Adipocyte (in vitro differentiated cells): Measurements from ENCODE around the gene LRMDA.
"Not testable (repeated sequence)": the region's sequence is repeated elsewhere in the genome, so short reads cannot be mapped to it uniquely, and the experiment has no call there.

Experiments
- DNase-seq: peaks from one replicate; pipeline ENCODE4 v3.0.0-alpha.2; 2015; ENCODE audit warnings: low read depth
- H3K27me3 ChIP-seq: replicated peaks from 2 replicates; pipeline ENCODE4 v1.7.0; 2013; ENCODE audit warnings: mild to moderate bottlenecking, low read length, moderate library complexity; ENCODE audit not compliant: control insufficient read depth, insufficient read depth
- H3K36me3 ChIP-seq: 2 replicates; pipeline ENCODE4 v1.7.0; 2013; ENCODE audit warnings: low read length, mild to moderate bottlenecking, moderate library complexity; ENCODE audit not compliant: control insufficient read depth, insufficient read depth, severe bottlenecking
- H3K4me1 ChIP-seq: 2 replicates; pipeline ENCODE4 v1.7.0; 2013; ENCODE audit warnings: mild to moderate bottlenecking, low read length, moderate library complexity; ENCODE audit not compliant: control insufficient read depth, insufficient read depth
- H3K4me3 ChIP-seq: 2 replicates; pipeline ENCODE4 v1.7.0; 2013; ENCODE audit warnings: mild to moderate bottlenecking, low read length, moderate library complexity
- H3K9ac ChIP-seq: 2 replicates; pipeline ENCODE4 v1.7.0; 2013; ENCODE audit warnings: mild to moderate bottlenecking, low read length, moderate library complexity
- H3K9me3 ChIP-seq: 2 replicates; pipeline ENCODE4 v1.7.0; 2013; ENCODE audit warnings: mild to moderate bottlenecking, low read length, moderate library complexity; ENCODE audit not compliant: control insufficient read depth

LRMDA gene

GRCh38 chr10:75514830-75515229, 83.4 kb downstream of the LRMDA start:
- H3K4me1 ChIP-seq = peaks cover 12% of the 10 kb centered on the region
- H3K4me3 ChIP-seq = no peak overlapping the region
- no peak for DNase-seq
- H3K9me3 ChIP-seq = no peaks in the 10 kb centered on the region
- H3K9ac ChIP-seq = no peak overlapping the region
- no peaks in the 10 kb centered on the region for H3K36me3 ChIP-seq
- no peaks in the 10 kb centered on the region for H3K27me3 ChIP-seq

- H3K9me3 ChIP-seq, H3K27me3 ChIP-seq, H3K4me1 ChIP-seq, DNase-seq, H3K9ac ChIP-seq, H3K4me3 ChIP-seq, H3K36me3 ChIP-seq: not testable (repeated sequence)
Measured at GRCh38 chr10:75516154-75516553, 84.7 kb downstream of the LRMDA start.

- H3K36me3 ChIP-seq, H3K4me1 ChIP-seq, H3K9me3 ChIP-seq, H3K4me3 ChIP-seq, H3K27me3 ChIP-seq, H3K9ac ChIP-seq, DNase-seq: not testable (repeated sequence)
Measured at GRCh38 chr10:75519213-75519612, 87.8 kb downstream of the LRMDA start.

- H3K27me3 ChIP-seq, H3K9me3 ChIP-seq, H3K4me3 ChIP-seq, H3K4me1 ChIP-seq, H3K36me3 ChIP-seq, DNase-seq, H3K9ac ChIP-seq: not testable (repeated sequence)
Measured at GRCh38 chr10:75521194-75521829, 89.9 kb downstream of the LRMDA start.

- no peak for DNase-seq
- Histone ChIP-seq H3K4me3 (no peak overlapping the region), H3K9ac (no peak overlapping the region), H3K36me3 (no peaks in the 10 kb centered on the region), H3K9me3 (peaks cover 7% of the 10 kb centered on the region), H3K4me1 (no peaks in the 10 kb centered on the region), H3K27me3 (no peaks in the 10 kb centered on the region)
Measured at GRCh38 chr10:75525067-75525466, 93.6 kb downstream of the LRMDA start.

GRCh38 chr10:75525646-75526045, 94.2 kb downstream of the LRMDA start:
- no peaks in the 10 kb centered on the region for H3K36me3 ChIP-seq
- no peaks in the 10 kb centered on the region for H3K4me1 ChIP-seq
- no peaks in the 10 kb centered on the region for H3K27me3 ChIP-seq
- H3K9me3 ChIP-seq = peaks cover 7% of the 10 kb centered on the region
- no peak overlapping the region for H3K9ac ChIP-seq
- H3K4me3 ChIP-seq = no peak overlapping the region
- no peak for DNase-seq

GRCh38 chr10:75527542-75527941, 96.1 kb downstream of the LRMDA start:
- no peaks in the 10 kb centered on the region for H3K27me3 ChIP-seq
- no peaks in the 10 kb centered on the region for H3K36me3 ChIP-seq
- no peak overlapping the region for H3K9ac ChIP-seq
- H3K4me1 ChIP-seq = peaks cover 5% of the 10 kb centered on the region
- no peak overlapping the region for H3K4me3 ChIP-seq
- DNase-seq = no peak
- H3K9me3 ChIP-seq = peaks cover 7% of the 10 kb centered on the region

- no peaks in the 10 kb centered on the region for H3K27me3 ChIP-seq
- no peak overlapping the region for H3K9ac ChIP-seq
- H3K4me3 ChIP-seq = no peak overlapping the region
- H3K9me3 ChIP-seq = peaks cover 7% of the 10 kb centered on the region
- H3K36me3 ChIP-seq = no peaks in the 10 kb centered on the region
- H3K4me1 ChIP-seq = peaks cover 9% of the 10 kb centered on the region
- DNase-seq = no peak
Measured at GRCh38 chr10:75528392-75528791, 97.0 kb downstream of the LRMDA start.

- Histone ChIP-seq H3K9ac (no peak overlapping the region), H3K27me3 (no peaks in the 10 kb centered on the region), H3K4me3 (no peak overlapping the region), H3K9me3 (peaks cover 7% of the 10 kb centered on the region), H3K4me1 (peaks cover 9% of the 10 kb centered on the region), H3K36me3 (no peaks in the 10 kb centered on the region)
- no peak for DNase-seq
Measured at GRCh38 chr10:75530299-75530698, 98.9 kb downstream of the LRMDA start.

GRCh38 chr10:75531571-75532031, 100.2 kb downstream of the LRMDA start:
- Histone ChIP-seq H3K9ac (no peak overlapping the region), H3K4me3 (no peak overlapping the region), H3K4me1 (peaks cover 9% of the 10 kb centered on the region), H3K9me3 (peaks cover 7% of the 10 kb centered on the region), H3K36me3 (no peaks in the 10 kb centered on the region), H3K27me3 (no peaks in the 10 kb centered on the region)
- DNase-seq = no peak

GRCh38 chr10:75532253-75532924, 101.0 kb downstream of the LRMDA start:
- no peak for DNase-seq
- Histone ChIP-seq H3K9ac (no peak overlapping the region), H3K36me3 (no peaks in the 10 kb centered on the region), H3K4me3 (no peak overlapping the region), H3K4me1 (peaks cover 9% of the 10 kb centered on the region), H3K27me3 (no peaks in the 10 kb centered on the region), H3K9me3 (peaks cover 7% of the 10 kb centered on the region)
